ENCODE data around the gene BLOC1S3.

BLOC1S3 gene

GRCh38 chr19:45202637-45203036 lies 24.1 kb downstream of the BLOC1S3 start:
- no peaks in the 10 kb centered on the region for H3K36me3 ChIP-seq (ENCODE audit: control insufficient read depth, insufficient read depth, low read length)
- TF ChIP-seq CTCF (IDR thresholded peaks at IDR 0.05; ENCODE audit: insufficient read depth, low read length, poor library complexity, severe bottlenecking) = no peak
- no peak for DNase-seq (ENCODE audit: extremely low read depth, insufficient read length)
- H3K27me3 ChIP-seq (replicated peaks; ENCODE audit: control insufficient read depth, insufficient read depth, low read length) = no peaks in the 10 kb centered on the region
- H3K4me3 ChIP-seq (replicated peaks; ENCODE audit: low read depth, low read length) = no peak overlapping the region

- Histone ChIP-seq H3K36me3 (ENCODE audit: control insufficient read depth, insufficient read depth, low read length) (no peaks in the 10 kb centered on the region), H3K4me3 (replicated peaks; ENCODE audit: low read depth, low read length) (no peak overlapping the region), H3K27me3 (replicated peaks; ENCODE audit: control insufficient read depth, insufficient read depth, low read length) (no peaks in the 10 kb centered on the region)
- no peak for TF ChIP-seq CTCF (IDR thresholded peaks at IDR 0.05; ENCODE audit: insufficient read depth, low read length, poor library complexity, severe bottlenecking)
- no peak for DNase-seq (ENCODE audit: extremely low read depth, insufficient read length)
Measured at GRCh38 chr19:45205810-45206209, 27.2 kb downstream of the BLOC1S3 start.

GRCh38 chr19:45206328-45206727 lies 27.7 kb downstream of the BLOC1S3 start:
- H3K36me3 ChIP-seq (ENCODE audit: control insufficient read depth, insufficient read depth, low read length) = no peaks in the 10 kb centered on the region
- no peak for TF ChIP-seq CTCF (IDR thresholded peaks at IDR 0.05; ENCODE audit: insufficient read depth, low read length, poor library complexity, severe bottlenecking)
- H3K27me3 ChIP-seq (replicated peaks; ENCODE audit: control insufficient read depth, insufficient read depth, low read length) = no peaks in the 10 kb centered on the region
- H3K4me3 ChIP-seq (replicated peaks; ENCODE audit: low read depth, low read length) = no peak overlapping the region
- no peak for DNase-seq (ENCODE audit: extremely low read depth, insufficient read length)

- H3K36me3 ChIP-seq (ENCODE audit: control insufficient read depth, insufficient read depth, low read length) = no peaks in the 10 kb centered on the region
- H3K27me3 ChIP-seq (replicated peaks; ENCODE audit: control insufficient read depth, insufficient read depth, low read length) = no peaks in the 10 kb centered on the region; the same call in 1 of the 2 replicates
- H3K4me3 ChIP-seq (replicated peaks; ENCODE audit: low read depth, low read length) = no peak overlapping the region
- no peak for DNase-seq (ENCODE audit: extremely low read depth, insufficient read length)
- no peak for TF ChIP-seq CTCF (IDR thresholded peaks at IDR 0.05; ENCODE audit: insufficient read depth, low read length, poor library complexity, severe bottlenecking)
Measured at GRCh38 chr19:45211751-45212381, 33.3 kb downstream of the BLOC1S3 start.

GRCh38 chr19:45213031-45213430 lies 34.4 kb downstream of the BLOC1S3 start:
- Histone ChIP-seq H3K36me3 (ENCODE audit: control insufficient read depth, insufficient read depth, low read length) (no peaks in the 10 kb centered on the region), H3K4me3 (replicated peaks; ENCODE audit: low read depth, low read length) (no peak overlapping the region), H3K27me3 (replicated peaks; ENCODE audit: control insufficient read depth, insufficient read depth, low read length) (no peaks in the 10 kb centered on the region; the same call in 1 of the 2 replicates)
- no peak for TF ChIP-seq CTCF (IDR thresholded peaks at IDR 0.05; ENCODE audit: insufficient read depth, low read length, poor library complexity, severe bottlenecking)
- DNase-seq (ENCODE audit: extremely low read depth, insufficient read length) = no peak
